Naive B cell (primary cell): ENCODE data around the gene RAB24. TPM values are rescaled to one million over a fixed set of nuclear protein-coding genes. Genes with fewer than 3 reads are reported as not detected.

Experiments
- ATAC-seq, 2 donors: fragments of 150-1000 bp; cut with Tn5 transposase; 2 replicates each; pipeline ENCODE4 v1.10.0; 2021; ENCODE audit warnings: low read depth in 2 of 2, mild to moderate bottlenecking in 2 of 2, moderate library complexity in 2 of 2
- DNase-seq: peaks from one replicate; pipeline ENCODE4 v3.0.0; 2022
- H3K27ac Mint-ChIP-seq, 6 donors: one replicate each; pipeline ENCODE4 v1.8.0; 2020 to 2022; ENCODE audit warnings: mild to moderate bottlenecking in 6 of 6, mixed read lengths in 6 of 6, moderate library complexity in 5 of 6, inconsistent platforms in 2 of 6
- H3K27me3 Mint-ChIP-seq, 3 donors: one replicate each; pipeline ENCODE4 v1.8.0; 2021 to 2022; ENCODE audit warnings: mixed read lengths in 3 of 3, mild to moderate bottlenecking in 1 of 3
- H3K36me3 Mint-ChIP-seq, 2 donors: one replicate each; pipeline ENCODE4 v1.8.0; 2020 to 2022; ENCODE audit warnings: mixed read lengths in 2 of 2, inconsistent platforms in 1 of 2, mild to moderate bottlenecking in 1 of 2
- H3K4me1 Mint-ChIP-seq, 3 donors: one replicate each; pipeline ENCODE4 v1.8.0; 2020 to 2022; ENCODE audit warnings: mixed read lengths in 3 of 3, inconsistent platforms in 1 of 3, mild to moderate bottlenecking in 1 of 3, moderate library complexity in 1 of 3
- H3K4me3 Mint-ChIP-seq, 8 donors: one replicate each; pipeline ENCODE4 v1.8.0; 2020 to 2022; ENCODE audit warnings: mild to moderate bottlenecking in 8 of 8, mixed read lengths in 8 of 8, moderate library complexity in 8 of 8, inconsistent platforms in 2 of 8
- H3K9me3 Mint-ChIP-seq, 7 donors: one replicate each; pipeline ENCODE4 v1.8.0; 2020 to 2022; ENCODE audit warnings: mixed read lengths in 7 of 7, mild to moderate bottlenecking in 5 of 7, inconsistent platforms in 2 of 7, moderate library complexity in 1 of 7
- polyA plus RNA-seq, 6 donors: library from polyadenylated mRNA; unstranded; fragments of 300-500 nt; fragmentation: Illumina TruSeq; gene quantifications; one replicate each; pipeline ENCODE4 v1.2.3, GENCODE V29; 2021; ENCODE audit warnings: low read depth in 6 of 6

Gene RAB24
- polyA plus RNA-seq, 6 donors from 2014 or later = 33.0 to 79.5 (median 47.3) TPM

- ATAC-seq (no peak), DNase-seq (no peak)
- Mint-ChIP-seq H3K9me3 (no peaks in the 10 kb centered on the region), H3K4me3 (peak overlapping the region in 1 of 8 donors; percentile 56), H3K27me3 (no peaks in the 10 kb centered on the region), H3K36me3 (peaks cover 0 to 5% of the 10 kb centered on the region in 2 donors), H3K27ac (peak overlapping the region in 1 of 6 donors; percentile 96), H3K4me1 (peaks cover 29 to 41% (median 38%) of the 10 kb centered on the region in 3 donors)
Measured at GRCh38 chr5:177329883-177330282, 26.4 kb upstream of the RAB24 start.

- H3K4me3 Mint-ChIP-seq = no peak overlapping the region
- no peak for DNase-seq
- H3K27me3 Mint-ChIP-seq = no peaks in the 10 kb centered on the region
- ATAC-seq = no peak
- no peaks in the 10 kb centered on the region for H3K36me3 Mint-ChIP-seq
- peaks cover 29 to 38% (median 36%) of the 10 kb centered on the region in 3 donors for H3K4me1 Mint-ChIP-seq
- no peaks in the 10 kb centered on the region for H3K9me3 Mint-ChIP-seq
- H3K27ac Mint-ChIP-seq = peak overlapping the region in 1 of 6 donors; percentile 47
Measured at GRCh38 chr5:177328545-177329231, 25.2 kb upstream of the RAB24 start.

GRCh38 chr5:177327539-177328522, 24.3 kb upstream of the RAB24 start:
- no peaks in the 10 kb centered on the region for H3K9me3 Mint-ChIP-seq
- H3K27ac Mint-ChIP-seq = no peak overlapping the region
- ATAC-seq (no peak), DNase-seq (no peak)
- H3K4me1 Mint-ChIP-seq = peaks cover 28 to 35% (median 31%) of the 10 kb centered on the region in 3 donors
- peak overlapping the region in 1 of 8 donors; percentile 74 for H3K4me3 Mint-ChIP-seq
- H3K36me3 Mint-ChIP-seq = no peaks in the 10 kb centered on the region
- H3K27me3 Mint-ChIP-seq = no peaks in the 10 kb centered on the region

GRCh38 chr5:177325868-177326381, 22.4 kb upstream of the RAB24 start:
- DNase-seq = no peak
- Mint-ChIP-seq H3K36me3 (no peaks in the 10 kb centered on the region), H3K9me3 (no peaks in the 10 kb centered on the region), H3K4me3 (peak overlapping the region in 1 of 8 donors; percentile 51), H3K27ac (peak overlapping the region in 2 of 6 donors; percentile 56 to 66), H3K27me3 (no peaks in the 10 kb centered on the region), H3K4me1 (peaks cover 22 to 23% (median 22%) of the 10 kb centered on the region in 3 donors)
- no peak for ATAC-seq

GRCh38 chr5:177320879-177321278, 17.4 kb upstream of the RAB24 start:
- Mint-ChIP-seq H3K4me1 (peaks cover 24 to 31% (median 31%) of the 10 kb centered on the region in 3 donors), H3K27me3 (no peaks in the 10 kb centered on the region), H3K9me3 (no peaks in the 10 kb centered on the region), H3K4me3 (no peak overlapping the region), H3K36me3 (peaks cover 0 to 11% of the 10 kb centered on the region in 2 donors), H3K27ac (peak overlapping the region in 1 of 6 donors; percentile 47)
- DNase-seq (peak; percentile 35), ATAC-seq (peak; percentile 63 to 65)

- Mint-ChIP-seq H3K4me1 (peaks cover 24 to 31% (median 31%) of the 10 kb centered on the region in 3 donors), H3K4me3 (peak overlapping the region in 1 of 8 donors; percentile 14), H3K9me3 (no peaks in the 10 kb centered on the region), H3K27me3 (no peaks in the 10 kb centered on the region), H3K27ac (peak overlapping the region in 1 of 6 donors; percentile 63), H3K36me3 (peaks cover 0 to 11% of the 10 kb centered on the region in 2 donors)
- no peak for DNase-seq
- ATAC-seq = no peak
Measured at GRCh38 chr5:177319913-177320588, 16.5 kb upstream of the RAB24 start.

- ATAC-seq = peak; percentile 61 to 72
- peaks cover 0 to 11% of the 10 kb centered on the region in 2 donors for H3K36me3 Mint-ChIP-seq
- peak overlapping the region in 1 of 6 donors; percentile 76 for H3K27ac Mint-ChIP-seq
- no peaks in the 10 kb centered on the region for H3K27me3 Mint-ChIP-seq
- no peaks in the 10 kb centered on the region for H3K9me3 Mint-ChIP-seq
- H3K4me3 Mint-ChIP-seq = peak overlapping the region in 1 of 8 donors; percentile 6
- DNase-seq = peak; percentile 63
- H3K4me1 Mint-ChIP-seq = peaks cover 21 to 31% (median 24%) of the 10 kb centered on the region in 3 donors
Measured at GRCh38 chr5:177317959-177318377, 14.4 kb upstream of the RAB24 start.

- Mint-ChIP-seq H3K4me1 (peaks cover 23 to 39% (median 35%) of the 10 kb centered on the region in 3 donors), H3K4me3 (no peak overlapping the region), H3K9me3 (no peaks in the 10 kb centered on the region), H3K27me3 (no peaks in the 10 kb centered on the region), H3K27ac (no peak overlapping the region), H3K36me3 (peaks cover 0 to 11% of the 10 kb centered on the region in 2 donors)
- DNase-seq (no peak), ATAC-seq (no peak)
Measured at GRCh38 chr5:177316005-177316404, 12.5 kb upstream of the RAB24 start.

GRCh38 chr5:177315411-177315810, 11.9 kb upstream of the RAB24 start:
- peaks cover 25 to 38% (median 34%) of the 10 kb centered on the region in 3 donors for H3K4me1 Mint-ChIP-seq
- ATAC-seq (no peak), DNase-seq (no peak)
- H3K4me3 Mint-ChIP-seq = no peak overlapping the region
- H3K36me3 Mint-ChIP-seq = peaks cover 0 to 11% of the 10 kb centered on the region in 2 donors
- H3K27ac Mint-ChIP-seq = no peak overlapping the region
- no peaks in the 10 kb centered on the region for H3K27me3 Mint-ChIP-seq
- H3K9me3 Mint-ChIP-seq = no peaks in the 10 kb centered on the region

GRCh38 chr5:177314376-177315342, 11.1 kb upstream of the RAB24 start:
- Mint-ChIP-seq H3K4me3 (no peak overlapping the region), H3K27me3 (no peaks in the 10 kb centered on the region), H3K36me3 (peaks cover 0 to 6% of the 10 kb centered on the region in 2 donors), H3K27ac (peak overlapping the region in 1 of 6 donors; percentile 49), H3K4me1 (peaks cover 22 to 41% (median 35%) of the 10 kb centered on the region in 3 donors), H3K9me3 (no peaks in the 10 kb centered on the region)
- DNase-seq (no peak), ATAC-seq (no peak)

GRCh38 chr5:177313561-177314259, 10.2 kb upstream of the RAB24 start:
- H3K27ac Mint-ChIP-seq = peak overlapping the region in 1 of 6 donors; percentile 15

More at GRCh38 chr5:177313561-177314259, 10.2 kb upstream of the RAB24 start:
- Mint-ChIP-seq H3K36me3 (no peaks in the 10 kb centered on the region), H3K4me1 (peaks cover 22 to 48% (median 43%) of the 10 kb centered on the region in 3 donors), H3K4me3 (peak overlapping the region in 1 of 8 donors; percentile 12), H3K27me3 (no peaks in the 10 kb centered on the region), H3K9me3 (no peaks in the 10 kb centered on the region)
- DNase-seq (no peak), ATAC-seq (no peak)
